NCI-H748 (cell line): ENCODE measurements around the gene GPR18.
"Not testable (repeated sequence)": the region's sequence is repeated elsewhere in the genome, so short reads cannot be mapped to it uniquely, and the experiment has no call there.

Source experiments
- DNase-seq: peaks from one replicate; lab custom pipeline; 2025; ENCODE audit not compliant: unreplicated experiment; lab: John Stamatoyannopoulos, UW

GPR18 gene

GRCh38 chr13:99211421-99212035 is 46.7 kb downstream of the GPR18 start:
- DNase-seq = no peak

GRCh38 chr13:99210627-99211026 is 47.6 kb downstream of the GPR18 start:
- not testable (repeated sequence) for DNase-seq

GRCh38 chr13:99208845-99209527 is 49.2 kb downstream of the GPR18 start:
- DNase-seq = no peak

GRCh38 chr13:99208185-99208584 is 50.0 kb downstream of the GPR18 start:
- DNase-seq = no peak

- DNase-seq = no peak
Measured at GRCh38 chr13:99207511-99207910, 50.7 kb downstream of the GPR18 start.

- no peak for DNase-seq
Measured at GRCh38 chr13:99206873-99207272, 51.3 kb downstream of the GPR18 start.

GRCh38 chr13:99206226-99206625 is 52.0 kb downstream of the GPR18 start:
- DNase-seq = no peak

GRCh38 chr13:99205621-99206220 is 52.5 kb downstream of the GPR18 start:
- no peak for DNase-seq
